Heart left ventricle (tissue), 13 donors: ENCODE measurements around the gene PTPRO.

Experiments
- CTCF ChIP-seq, 12 donors: fragments of 200-600 bp; sonication (generic) in 4 of 12; IDR thresholded peaks; one replicate each; pipeline versions ENCODE4 v1.5.0 to v1.8.0; 2018 to 2022; ENCODE audit warnings: antibody characterized with exemption in 12 of 12, mild to moderate bottlenecking in 5 of 12
- POLR2A ChIP-seq, 2 donors: fragments of 450-650 bp; IDR thresholded peaks; one replicate each; pipeline ENCODE4 v1.6.1; 2017; ENCODE audit warnings: antibody characterized with exemption in 2 of 2, mild to moderate bottlenecking in 2 of 2, moderate library complexity in 2 of 2
- donor health status: ischemic (EF 13 %, LVEDD 7.1; RV severe dilation, severe dysfunction).
- donor health status: DM: no; HTN: yes; CAD: no.
- donor health status: DM: no; HTN: no; CAD: no.
- donor health status: ischemic (EF 25% LVEDD 6.9; RV normal size, moderate dysfunction).
- donor health status: ischemic (EF 25% LVEDD 5.7; RV mildly dilated, moderate dysfunction).
- donor health status: ischemic (EF 35%, LVEDD 5.7; RV mildly dilated, moderate dysfunction).
- donor health status: nonischemic (EF 11% LVEDD 7.7; RV severe dilation, severe dysfunction).
- donor health status: DM: yes; HTN: yes; CAD: no.
- donor health status: PGD.
- donor health status: ischemic (EF 29% LVEDD 5.4; RV normal size, mild dysfunction).
- donor health status: nonischemic (EF 23%, LVEDD 6.1; RV moderate dilation, normal function).

GRCh38 chr12:15488481-15488880 lies 166.2 kb downstream of the PTPRO start:
- TF ChIP-seq CTCF (IDR thresholded peaks at IDR 0.05) (no peak), POLR2A (IDR thresholded peaks at IDR 0.05) (no peak)
